Right ventricle myocardium superior (tissue), 1 donor: Measurements from ENCODE around the gene SLC27A2. TPM values are rescaled to one million over a fixed set of nuclear protein-coding genes. Genes with fewer than 3 reads are reported as not detected.
"Not testable (repeated sequence)": the region's sequence is repeated elsewhere in the genome, so short reads cannot be mapped to it uniquely, and the experiment has no call there.

Experiments
- ATAC-seq: fragments of 200-7000 bp; cut with Tn5 transposase; one replicate; pipeline ENCODE4 v1.9.1; 2020; ENCODE audit warnings: mild to moderate bottlenecking; ENCODE audit not compliant: poor library complexity
- DNase-seq: peaks from one replicate; pipeline ENCODE4 v3.0.0-alpha.2; 2020
- intact Hi-C: fragments of 100-400 bp; cut with DNase I; formaldehyde crosslinking; loops from one replicate; pipeline ENCODE4 v1.11.2; 2022
- total RNA-seq: library from RNA; stranded (reverse); fragmentation: NEBNext Ultra II Directional; extraction: Animal tissue kit (Norgen Biotek cat#: 25700); gene quantifications from one replicate; pipeline ENCODE4 v1.2.1, GENCODE V29; 2021
- donor health status: DM: no; HTN: yes; CAD: no; lungs with severe emphysema.

SLC27A2 gene
- total RNA-seq, 1 donor from 2014 or later, result 0.24 TPM

- intact Hi-C loops, result no loop called here
- no peak for DNase-seq
- ATAC-seq, result no peak
These were observed 30.5 kb upstream of the SLC27A2 start for GRCh38 chr15:50151476-50151875.

GRCh38 chr15:50158236-50158635 lies 23.8 kb upstream of the SLC27A2 start:
- intact Hi-C loops, DNase-seq, ATAC-seq: not testable (repeated sequence)

GRCh38 chr15:50162969-50163718 lies 18.9 kb upstream of the SLC27A2 start:
- intact Hi-C loops, result no loop called here
- DNase-seq (no peak), ATAC-seq (no peak)

- no peak for DNase-seq
- no peak for ATAC-seq
- intact Hi-C loops, result no loop called here
These were observed 18.1 kb upstream of the SLC27A2 start for GRCh38 chr15:50163719-50164410.

- DNase-seq (no peak), ATAC-seq (peak; percentile 29)
- intact Hi-C loops, result no loop called here
These were observed 17.5 kb upstream of the SLC27A2 start for GRCh38 chr15:50164458-50164857.

- peak; percentile 20 for ATAC-seq
- intact Hi-C loops, result no loop called here
- DNase-seq, result no peak
These were observed 15.8 kb upstream of the SLC27A2 start for GRCh38 chr15:50166216-50166615.

GRCh38 chr15:50167110-50167509 lies 14.9 kb upstream of the SLC27A2 start:
- intact Hi-C loops, result no loop called here
- ATAC-seq (no peak), DNase-seq (no peak)

- no peak for ATAC-seq
- intact Hi-C loops, result no loop called here
- DNase-seq, result no peak
These were observed 13.6 kb upstream of the SLC27A2 start for GRCh38 chr15:50168379-50168778.

- DNase-seq, result no peak
- intact Hi-C loops, result no loop called here
- ATAC-seq, result no peak
These were observed 13.1 kb upstream of the SLC27A2 start for GRCh38 chr15:50168783-50169411.

GRCh38 chr15:50172360-50172895 lies 9.6 kb upstream of the SLC27A2 start:
- DNase-seq, intact Hi-C loops, ATAC-seq: not testable (repeated sequence)

- intact Hi-C loops, result no loop called here
- no peak for DNase-seq
- ATAC-seq, result no peak
These were observed 5.1 kb upstream of the SLC27A2 start for GRCh38 chr15:50176869-50177268.

- ATAC-seq, result no peak
- intact Hi-C loops, result no loop called here
- DNase-seq, result no peak
These were observed 1.9 kb upstream of the SLC27A2 start for GRCh38 chr15:50180091-50180490.

- DNase-seq (no peak), ATAC-seq (no peak)
- intact Hi-C loops, result no loop called here
These were observed 1.4 kb upstream of the SLC27A2 start for GRCh38 chr15:50180582-50180981.

- ATAC-seq (no peak), DNase-seq (no peak)
- intact Hi-C loops, result no loop called here
These were observed 611 bp upstream of the SLC27A2 start for GRCh38 chr15:50181201-50181968.

GRCh38 chr15:50182219-50183013 lies 420 bp downstream of the SLC27A2 start:
- intact Hi-C loops, result no loop called here
- peak; percentile 43 for ATAC-seq
- no peak for DNase-seq

- ATAC-seq, result no peak
These were observed 1.3 kb downstream of the SLC27A2 start for GRCh38 chr15:50183112-50183794.

GRCh38 chr15:50184863-50185504 lies 3.0 kb downstream of the SLC27A2 start:
- intact Hi-C loops, result no loop called here
- DNase-seq (no peak), ATAC-seq (no peak)

More at GRCh38 chr15:50183112-50183794, 1.3 kb downstream of the SLC27A2 start:
- intact Hi-C loops, result no loop called here
- DNase-seq, result no peak
